B cell (primary cell): ENCODE results near the gene SYT3. TPM values are rescaled to one million over a fixed set of nuclear protein-coding genes. Genes with fewer than 3 reads are reported as not detected.

ENCODE experiments used
- ATAC-seq: fragments of 200-7000 bp; cut with Tn5 transposase; one replicate; pipeline ENCODE4 v1.10.0; 2021; ENCODE audit warnings: low read depth, mild to moderate bottlenecking, moderate number of reproducible peaks, moderate library complexity
- CTCF ChIA-PET: fragments of 350-600 bp; sonication (Branson Sonifier 250); formaldehyde crosslinking; loops from one replicate; lab custom pipeline; 2021; ENCODE audit warnings: antibody characterized with exemption, inconsistent platforms; lab: Charles Lee
- POLR2A ChIA-PET: fragments of 350-600 bp; sonication (Branson Sonifier 250); formaldehyde crosslinking; loops from one replicate; lab custom pipeline; 2021; ENCODE audit warnings: antibody characterized with exemption; lab: Charles Lee
- DNase-seq: peaks from one replicate; pipeline ENCODE4 v3.0.0; 2013
- H2AFZ ChIP-seq: 2 replicates; pipeline ENCODE4 v1.6.1; 2012; ENCODE audit warnings: mild to moderate bottlenecking, low read depth, low read length; ENCODE audit not compliant: insufficient read depth, poor library complexity, severe bottlenecking
- H3K27ac ChIP-seq, 2 donors: 1 replicate in 1 of 2; 2 replicates in 1 of 2; pipeline ENCODE4 v1.5.1; 2012 to 2013; ENCODE audit warnings: low read length in 2 of 2, mild to moderate bottlenecking in 2 of 2, moderate library complexity in 1 of 2
- H3K27me3 ChIP-seq, 4 experiments: fragments of 200-600 bp in 1 of 4; sonication (generic) in 1 of 4; replicated peaks in 1 of 4; 1 replicate in 2 of 4; 2 replicates in 2 of 4; pipeline versions ENCODE4 v1.6.1 to v1.7.0; 2013 to 2016; ENCODE audit warnings: low read length in 3 of 4, mild to moderate bottlenecking in 2 of 4, mixed read lengths in 1 of 4, moderate library complexity in 1 of 4; ENCODE audit not compliant: insufficient read depth in 4 of 4, control insufficient read depth in 3 of 4; ENCODE audit errors: control extremely low read depth in 1 of 4
- H3K36me3 ChIP-seq, 2 experiments: replicated peaks in 1 of 2; 1 replicate in 1 of 2; 2 replicates in 1 of 2; pipeline versions ENCODE4 v1.6.1 to v1.7.1; 2013; ENCODE audit warnings: low read length in 1 of 2; ENCODE audit not compliant: insufficient read depth in 2 of 2, control insufficient read depth in 1 of 2; ENCODE audit errors: control extremely low read depth in 1 of 2, extremely low read depth in 1 of 2
- H3K4me1 ChIP-seq, 2 donors: fragments of 200-600 bp in 1 of 2; sonication (generic) in 1 of 2; 1 replicate in 1 of 2; 2 replicates in 1 of 2; pipeline versions ENCODE4 v1.5.1 to v1.6.1; 2013 to 2017; ENCODE audit warnings: low read length in 2 of 2; ENCODE audit not compliant: control insufficient read depth in 2 of 2, insufficient read depth in 2 of 2
- H3K4me2 ChIP-seq: replicated peaks from 2 replicates; pipeline ENCODE3; 2012; ENCODE audit warnings: mild to moderate bottlenecking, low read depth, low read length; ENCODE audit not compliant: poor library complexity, severe bottlenecking
- H3K4me3 ChIP-seq, 5 experiments: fragments of 200-600 bp in 1 of 5; sonication (generic) in 1 of 5; 1 replicate in 3 of 5; 2 replicates in 2 of 5; pipeline versions ENCODE4 v1.5.1 to v1.7.0; 2011 to 2016; ENCODE audit warnings: low read length in 4 of 5, mild to moderate bottlenecking in 4 of 5, low read depth in 2 of 5, control low read depth in 1 of 5, moderate library complexity in 1 of 5; ENCODE audit not compliant: insufficient read depth in 1 of 5; ENCODE audit errors: control extremely low read depth in 1 of 5, extremely low read depth in 1 of 5
- H3K79me2 ChIP-seq: fragments of 200-600 bp; sonication (generic); one replicate; pipeline ENCODE4 v1.6.0; 2016; ENCODE audit warnings: low read length; ENCODE audit not compliant: control insufficient read depth, insufficient read depth
- H3K9ac ChIP-seq: fragments of 200-600 bp; sonication (generic); 2 replicates; pipeline ENCODE4 v1.6.1; 2017; ENCODE audit warnings: mild to moderate bottlenecking, low read length, moderate library complexity
- H3K9me3 ChIP-seq, 3 donors: one replicate each; pipeline versions ENCODE4 v1.6.1 to v1.7.1; 2013; ENCODE audit warnings: low read length in 2 of 3; ENCODE audit not compliant: control insufficient read depth in 2 of 3, insufficient read depth in 1 of 3; ENCODE audit errors: control extremely low read depth in 1 of 3
- H4K20me1 ChIP-seq: 2 replicates; pipeline ENCODE4 v1.6.0; 2012; ENCODE audit warnings: mild to moderate bottlenecking, low read length; ENCODE audit not compliant: insufficient read depth, control insufficient read depth, poor library complexity, severe bottlenecking
- H3K27ac Mint-ChIP-seq: one replicate; pipeline ENCODE4 v1.8.0; 2021; ENCODE audit warnings: mixed read lengths
- H3K27me3 Mint-ChIP-seq: one replicate; pipeline ENCODE4 v1.8.0; 2021; ENCODE audit warnings: mixed read lengths
- H3K4me1 Mint-ChIP-seq: one replicate; pipeline ENCODE4 v1.8.0; 2021; ENCODE audit warnings: mixed read lengths
- H3K4me3 Mint-ChIP-seq: one replicate; pipeline ENCODE4 v1.8.0; 2021; ENCODE audit warnings: mixed read lengths
- H3K9me3 Mint-ChIP-seq: one replicate; pipeline ENCODE4 v1.8.0; 2022; ENCODE audit warnings: mixed read lengths; ENCODE audit not compliant: insufficient read depth
- EZH2 ChIP-seq: IDR thresholded peaks from 2 replicates; pipeline ENCODE4 v1.6.1; 2012; ENCODE audit warnings: borderline replicate concordance, low read depth, mild to moderate bottlenecking, moderate library complexity, low read length; ENCODE audit not compliant: insufficient read depth, poor library complexity, severe bottlenecking
- WGBS: methylation state at CpG from one replicate; pipeline ENCODE4 v1.1.5; 2013; ENCODE audit warnings: missing lambda C conversion rate; ENCODE audit not compliant: insufficient coverage; 5-methylcytosine and 5-hydroxymethylcytosine counted together
- intact Hi-C: fragments of 100-400 bp; cut with micrococcal nuclease; formaldehyde crosslinking; loops from one replicate; pipeline ENCODE4 v1.10.0; 2022
- polyA plus RNA-seq: library from polyadenylated mRNA; depleted of rRNA; stranded (reverse); fragments of >200 nt; gene quantifications from 2 replicates; pipeline ENCODE4 v1.2.3, GENCODE V29; 2012
- total RNA-seq, 2 donors: library from RNA; stranded (reverse); fragments of 120-200 nt in 1 of 2; gene quantifications; 1 replicate in 1 of 2; 2 replicates in 1 of 2; pipeline versions ENCODE4 v1.2.3 to v1.2.4, GENCODE V29; 2013 to 2022
- TF ChIP-seq, protein P1 (sequence below): fragments of 200-600 bp; IDR thresholded peaks from one replicate; pipeline ENCODE4 v1.8.0; 2022; ENCODE audit warnings: antibody characterized with exemption, mild to moderate bottlenecking

SYT3 gene
- total and polyA plus RNA-seq, 2 donors (not counting 1 experiment from before 2014, with no cell fraction given) = 0.09 to 0.17 TPM

- CTCF ChIA-PET = no interaction called here
- Mint-ChIP-seq H3K27me3 (peaks cover 42% of the 10 kb centered on the region), H3K4me3 (no peak overlapping the region), H3K4me1 (no peaks in the 10 kb centered on the region), H3K27ac (no peak overlapping the region), H3K9me3 (peaks cover 9% of the 10 kb centered on the region)
- Histone ChIP-seq H2AFZ (no peak overlapping the region), H3K4me1 (no peaks in the 10 kb centered on the region), H3K79me2 (no peaks in the 10 kb centered on the region), H3K36me3 (no peaks in the 10 kb centered on the region), H3K27ac (no peak overlapping the region), H3K27me3 (peaks cover 0 to 36% (median 6%) of the 10 kb centered on the region in 4 experiments), H3K4me3 (no peak overlapping the region), H3K9me3 (peaks cover 0 to 44% (median 7%) of the 10 kb centered on the region in 3 donors), H3K4me2 (no peak overlapping the region), H3K9ac (no peak overlapping the region), H4K20me1 (no peaks in the 10 kb centered on the region)
- DNase-seq (no peak), ATAC-seq (no peak)
- 100% methylated on average over 1 of the region's 2 CpGs for WGBS
- POLR2A ChIA-PET = no interaction called here
- intact Hi-C loops = no loop called here
- TF ChIP-seq EZH2 = no peak
- TF ChIP-seq, protein P1, sequence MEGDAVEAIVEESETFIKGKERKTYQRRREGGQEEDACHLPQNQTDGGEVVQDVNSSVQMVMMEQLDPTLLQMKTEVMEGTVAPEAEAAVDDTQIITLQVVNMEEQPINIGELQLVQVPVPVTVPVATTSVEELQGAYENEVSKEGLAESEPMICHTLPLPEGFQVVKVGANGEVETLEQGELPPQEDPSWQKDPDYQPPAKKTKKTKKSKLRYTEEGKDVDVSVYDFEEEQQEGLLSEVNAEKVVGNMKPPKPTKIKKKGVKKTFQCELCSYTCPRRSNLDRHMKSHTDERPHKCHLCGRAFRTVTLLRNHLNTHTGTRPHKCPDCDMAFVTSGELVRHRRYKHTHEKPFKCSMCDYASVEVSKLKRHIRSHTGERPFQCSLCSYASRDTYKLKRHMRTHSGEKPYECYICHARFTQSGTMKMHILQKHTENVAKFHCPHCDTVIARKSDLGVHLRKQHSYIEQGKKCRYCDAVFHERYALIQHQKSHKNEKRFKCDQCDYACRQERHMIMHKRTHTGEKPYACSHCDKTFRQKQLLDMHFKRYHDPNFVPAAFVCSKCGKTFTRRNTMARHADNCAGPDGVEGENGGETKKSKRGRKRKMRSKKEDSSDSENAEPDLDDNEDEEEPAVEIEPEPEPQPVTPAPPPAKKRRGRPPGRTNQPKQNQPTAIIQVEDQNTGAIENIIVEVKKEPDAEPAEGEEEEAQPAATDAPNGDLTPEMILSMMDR = no peak
These were observed 11.5 kb upstream of the SYT3 start for GRCh38 chr19:50651174-50651573.

GRCh38 chr19:50649433-50650391 is 10.0 kb upstream of the SYT3 start, which contains the start of gene C19orf81:
Gene C19orf81, plus strand, starts transcription at chr19:50649445. Its CDS starts 0 bp downstream, at chr19:50649445.
- no peak within 1 kb of the TSS for H3K27ac ChIP-seq
- peaks cover 0 to 32% (median 6%) of the 10 kb centered on the region in 4 experiments for H3K27me3 ChIP-seq
- Mint-ChIP-seq H3K27me3 (peaks cover 30% of the 10 kb centered on the region), H3K9me3 (peaks cover under 1% of the 10 kb centered on the region), H3K4me1 (no peaks in the 10 kb centered on the region), H3K27ac (no peak within 1 kb of the TSS), H3K4me3 (no peak within 1 kb of the TSS)
- no peak within 1 kb of the TSS for H3K4me2 ChIP-seq
- DNase-seq (no peak), ATAC-seq (no peak)
- peaks cover 0 to 34% (median under 1%) of the 10 kb centered on the region in 3 donors for H3K9me3 ChIP-seq
- intact Hi-C loops = loop anchor here (10.0 kb wide), 1 partner anchor 105 kb away; no protein-coding TSS in a partner anchor
- no peaks in the 10 kb centered on the region for H3K36me3 ChIP-seq
- no peaks in the 10 kb centered on the region for H4K20me1 ChIP-seq
- no peaks in the 10 kb centered on the region for H3K79me2 ChIP-seq
- WGBS = 52% methylated on average over 6 of the region's 7 CpGs
- no peak for TF ChIP-seq EZH2
- TF ChIP-seq, protein P1 = no peak
- no peak within 1 kb of the TSS for H3K4me3 ChIP-seq
- no peaks in the 10 kb centered on the region for H3K4me1 ChIP-seq
- ChIA-PET POLR2A (no interaction called here), CTCF (no interaction called here)
- H2AFZ ChIP-seq = no peak within 1 kb of the TSS
- no peak within 1 kb of the TSS for H3K9ac ChIP-seq
